AG09319 (cell line): ENCODE measurements around the gene ZNF474.

Source experiments
- DNase-seq: peaks from one replicate; pipeline ENCODE4 v3.0.0-alpha.2; 2010; ENCODE audit warnings: low read depth; ENCODE audit errors: extremely low read depth
- CTCF ChIP-seq: IDR thresholded peaks from 2 replicates; pipeline ENCODE4 v1.5.1; 2011; ENCODE audit warnings: low read depth, mild to moderate bottlenecking, inconsistent platforms, low read length, moderate library complexity

ZNF474 gene

GRCh38 chr5:122190156-122190555 is 60.8 kb downstream of the ZNF474 start:
- no peak for TF ChIP-seq CTCF
- no peak for DNase-seq

- DNase-seq = no peak
- TF ChIP-seq CTCF = peak; percentile 66
Measured at GRCh38 chr5:122192497-122193496, 63.5 kb downstream of the ZNF474 start.

GRCh38 chr5:122195802-122196394 is 66.6 kb downstream of the ZNF474 start:
- TF ChIP-seq CTCF = peak; percentile 77
- no peak for DNase-seq

- no peak for DNase-seq
- TF ChIP-seq CTCF = no peak
Measured at GRCh38 chr5:122199146-122199545, 69.8 kb downstream of the ZNF474 start.

GRCh38 chr5:122200450-122200849 is 71.1 kb downstream of the ZNF474 start:
- DNase-seq = no peak
- no peak for TF ChIP-seq CTCF

GRCh38 chr5:122200865-122201264 is 71.5 kb downstream of the ZNF474 start:
- no peak for DNase-seq
- no peak for TF ChIP-seq CTCF

- no peak for TF ChIP-seq CTCF
- DNase-seq = no peak
Measured at GRCh38 chr5:122201365-122201764, 72.0 kb downstream of the ZNF474 start.
